GM08714 (cell line): ENCODE results near the gene GGACT.

Source experiments
- H3K4me3 ChIP-seq: fragments of 200-500 bp; sonication (Bioruptor generic); 2 replicates; pipeline ENCODE4 v1.5.1; 2014; ENCODE audit warnings: mild to moderate bottlenecking, low read length, inconsistent platforms
- ZNF274 ChIP-seq: IDR thresholded peaks from 2 replicates; pipeline ENCODE4 v1.6.1; 2012; ENCODE audit warnings: mild to moderate bottlenecking, low read depth, low read length

GGACT gene

GRCh38 chr13:100547791-100548201 lies 40.8 kb downstream of the GGACT start:
- no peak for TF ChIP-seq ZNF274
- no peak overlapping the region for H3K4me3 ChIP-seq

- no peak overlapping the region for H3K4me3 ChIP-seq
- TF ChIP-seq ZNF274 = no peak
Observed at GRCh38 chr13:100546713-100547405, 41.7 kb downstream of the GGACT start.

GRCh38 chr13:100545684-100546061 lies 42.9 kb downstream of the GGACT start:
- TF ChIP-seq ZNF274 = no peak
- H3K4me3 ChIP-seq = no peak overlapping the region

GRCh38 chr13:100544866-100545683 lies 43.5 kb downstream of the GGACT start:
- no peak overlapping the region for H3K4me3 ChIP-seq
- no peak for TF ChIP-seq ZNF274

- H3K4me3 ChIP-seq = no peak overlapping the region
- TF ChIP-seq ZNF274 = no peak
Observed at GRCh38 chr13:100543872-100544602, 44.6 kb downstream of the GGACT start.

GRCh38 chr13:100542826-100543156 lies 45.8 kb downstream of the GGACT start:
- TF ChIP-seq ZNF274 = no peak
- no peak overlapping the region for H3K4me3 ChIP-seq

- no peak for TF ChIP-seq ZNF274
- no peak overlapping the region for H3K4me3 ChIP-seq
Observed at GRCh38 chr13:100541897-100542825, 46.4 kb downstream of the GGACT start.

- TF ChIP-seq ZNF274 = no peak
- no peak overlapping the region for H3K4me3 ChIP-seq
Observed at GRCh38 chr13:100540621-100541020, 48.0 kb downstream of the GGACT start.

- TF ChIP-seq ZNF274 = no peak
- no peak overlapping the region for H3K4me3 ChIP-seq
Observed at GRCh38 chr13:100537951-100538462, 50.6 kb downstream of the GGACT start.

- TF ChIP-seq ZNF274 = no peak
- no peak overlapping the region for H3K4me3 ChIP-seq
Observed at GRCh38 chr13:100537486-100537885, 51.1 kb downstream of the GGACT start.

GRCh38 chr13:100536643-100537180 lies 51.9 kb downstream of the GGACT start:
- TF ChIP-seq ZNF274 = no peak
- no peak overlapping the region for H3K4me3 ChIP-seq

GRCh38 chr13:100535426-100536135 lies 53.0 kb downstream of the GGACT start:
- no peak overlapping the region for H3K4me3 ChIP-seq
- no peak for TF ChIP-seq ZNF274

GRCh38 chr13:100534911-100535310 lies 53.7 kb downstream of the GGACT start:
- no peak overlapping the region for H3K4me3 ChIP-seq
- no peak for TF ChIP-seq ZNF274
